HFF-Myc (cell line): Measurements from ENCODE around the gene DRAXIN.

Source experiments
- DNase-seq: peaks from one replicate; pipeline ENCODE4 v3.0.0-alpha.2; 2011; ENCODE audit warnings: low read depth; ENCODE audit errors: extremely low read depth
- H3K4me3 ChIP-seq: replicated peaks from 2 replicates; pipeline ENCODE4 v1.5.1; 2011; ENCODE audit warnings: low read depth, mild to moderate bottlenecking, control low read depth, low read length
- TF ChIP-seq, protein P1 (sequence below): IDR thresholded peaks from 2 replicates; pipeline ENCODE4 v1.5.1; 2012; ENCODE audit warnings: mild to moderate bottlenecking, low read depth, low read length, control low read depth; ENCODE audit errors: missing control alignments

The DRAXIN gene

GRCh38 chr1:11746795-11747487, 55.4 kb downstream of the DRAXIN start:
- no peak for DNase-seq
- TF ChIP-seq, protein P1, sequence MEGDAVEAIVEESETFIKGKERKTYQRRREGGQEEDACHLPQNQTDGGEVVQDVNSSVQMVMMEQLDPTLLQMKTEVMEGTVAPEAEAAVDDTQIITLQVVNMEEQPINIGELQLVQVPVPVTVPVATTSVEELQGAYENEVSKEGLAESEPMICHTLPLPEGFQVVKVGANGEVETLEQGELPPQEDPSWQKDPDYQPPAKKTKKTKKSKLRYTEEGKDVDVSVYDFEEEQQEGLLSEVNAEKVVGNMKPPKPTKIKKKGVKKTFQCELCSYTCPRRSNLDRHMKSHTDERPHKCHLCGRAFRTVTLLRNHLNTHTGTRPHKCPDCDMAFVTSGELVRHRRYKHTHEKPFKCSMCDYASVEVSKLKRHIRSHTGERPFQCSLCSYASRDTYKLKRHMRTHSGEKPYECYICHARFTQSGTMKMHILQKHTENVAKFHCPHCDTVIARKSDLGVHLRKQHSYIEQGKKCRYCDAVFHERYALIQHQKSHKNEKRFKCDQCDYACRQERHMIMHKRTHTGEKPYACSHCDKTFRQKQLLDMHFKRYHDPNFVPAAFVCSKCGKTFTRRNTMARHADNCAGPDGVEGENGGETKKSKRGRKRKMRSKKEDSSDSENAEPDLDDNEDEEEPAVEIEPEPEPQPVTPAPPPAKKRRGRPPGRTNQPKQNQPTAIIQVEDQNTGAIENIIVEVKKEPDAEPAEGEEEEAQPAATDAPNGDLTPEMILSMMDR: no peak
- H3K4me3 ChIP-seq: no peak overlapping the region

DNA sequence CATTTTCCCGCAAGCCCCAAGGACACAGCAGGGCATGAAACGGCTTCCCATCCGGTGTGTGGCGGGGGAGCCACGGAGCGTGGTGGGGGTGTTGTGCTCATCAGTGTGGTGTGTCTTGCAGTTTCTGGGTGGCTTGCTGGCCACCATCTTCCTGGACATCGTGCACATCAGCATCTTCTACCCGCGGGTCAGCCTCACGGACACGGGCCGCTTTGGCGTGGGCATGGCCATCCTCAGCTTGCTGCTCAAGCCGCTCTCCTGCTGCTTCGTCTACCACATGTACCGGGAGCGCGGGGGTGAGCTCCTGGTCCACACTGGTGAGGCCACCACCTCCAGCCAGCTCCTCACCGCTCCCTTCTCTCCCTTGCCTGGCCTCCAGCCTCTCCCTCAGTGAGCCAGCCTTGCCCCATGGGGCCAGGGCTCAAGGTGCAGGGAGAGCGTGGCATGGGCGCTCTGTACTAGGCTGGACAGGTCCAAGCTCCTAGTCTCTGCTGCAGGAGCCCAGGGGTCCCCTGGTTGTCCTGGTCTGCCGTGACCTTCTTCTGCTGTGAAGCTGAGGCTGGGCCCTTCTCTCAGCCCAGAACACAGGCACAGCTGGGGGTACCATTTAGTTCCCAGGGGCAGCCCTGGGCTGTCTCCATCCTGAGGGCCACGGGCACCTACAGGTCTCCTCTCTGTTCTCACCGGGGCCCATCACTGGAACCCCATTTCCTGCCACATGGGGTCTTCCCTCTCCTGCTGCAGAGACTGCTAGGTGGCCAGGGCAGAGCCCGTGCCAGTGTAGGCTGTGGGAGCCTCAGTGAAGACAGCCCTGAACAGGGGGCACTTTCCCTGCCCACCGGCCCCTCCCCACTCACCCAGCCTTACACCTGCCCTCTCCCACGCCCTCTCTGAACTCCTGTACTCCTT, 57.0 kb downstream of the DRAXIN start:
- no peak for DNase-seq

DNA sequence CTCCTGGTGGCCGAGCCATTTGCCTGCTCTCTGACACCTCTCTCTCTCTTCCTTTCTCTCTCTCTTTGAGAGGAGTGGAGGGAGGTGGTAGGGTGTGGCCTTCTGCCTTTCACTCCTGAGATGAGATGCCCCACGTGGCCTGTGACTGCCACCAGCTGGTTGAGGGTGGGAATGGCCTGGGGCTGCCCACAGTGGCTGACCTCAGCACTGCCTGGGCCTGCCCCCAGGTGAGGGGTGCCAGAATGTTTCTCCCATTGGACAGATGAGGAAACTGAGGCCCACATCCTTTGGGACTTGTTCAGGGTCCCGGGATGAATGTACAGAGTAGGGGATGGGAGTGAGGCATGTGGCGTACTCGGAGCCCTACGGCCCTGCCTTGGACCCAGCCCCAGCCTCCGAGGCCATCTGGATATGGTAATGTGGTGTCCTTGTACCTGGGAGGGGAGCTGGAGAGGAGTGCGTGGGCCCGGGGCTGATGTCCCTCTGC, 57.7 kb downstream of the DRAXIN start:
- TF ChIP-seq, protein P1: peak; percentile 12
- H3K4me3 ChIP-seq: no peak overlapping the region
- no peak for DNase-seq

More for the DNA sequence above, 57.0 kb downstream of the DRAXIN start:
- no peak overlapping the region for H3K4me3 ChIP-seq
- TF ChIP-seq, protein P1: no peak

- TF ChIP-seq, protein P1: no peak
- DNase-seq: no peak
- H3K4me3 ChIP-seq: no peak overlapping the region
Observed at GRCh38 chr1:11749996-11750395, 58.5 kb downstream of the DRAXIN start.

GRCh38 chr1:11751087-11751486, 59.6 kb downstream of the DRAXIN start:
- H3K4me3 ChIP-seq: no peak overlapping the region
- TF ChIP-seq, protein P1: no peak
- no peak for DNase-seq

DNA sequence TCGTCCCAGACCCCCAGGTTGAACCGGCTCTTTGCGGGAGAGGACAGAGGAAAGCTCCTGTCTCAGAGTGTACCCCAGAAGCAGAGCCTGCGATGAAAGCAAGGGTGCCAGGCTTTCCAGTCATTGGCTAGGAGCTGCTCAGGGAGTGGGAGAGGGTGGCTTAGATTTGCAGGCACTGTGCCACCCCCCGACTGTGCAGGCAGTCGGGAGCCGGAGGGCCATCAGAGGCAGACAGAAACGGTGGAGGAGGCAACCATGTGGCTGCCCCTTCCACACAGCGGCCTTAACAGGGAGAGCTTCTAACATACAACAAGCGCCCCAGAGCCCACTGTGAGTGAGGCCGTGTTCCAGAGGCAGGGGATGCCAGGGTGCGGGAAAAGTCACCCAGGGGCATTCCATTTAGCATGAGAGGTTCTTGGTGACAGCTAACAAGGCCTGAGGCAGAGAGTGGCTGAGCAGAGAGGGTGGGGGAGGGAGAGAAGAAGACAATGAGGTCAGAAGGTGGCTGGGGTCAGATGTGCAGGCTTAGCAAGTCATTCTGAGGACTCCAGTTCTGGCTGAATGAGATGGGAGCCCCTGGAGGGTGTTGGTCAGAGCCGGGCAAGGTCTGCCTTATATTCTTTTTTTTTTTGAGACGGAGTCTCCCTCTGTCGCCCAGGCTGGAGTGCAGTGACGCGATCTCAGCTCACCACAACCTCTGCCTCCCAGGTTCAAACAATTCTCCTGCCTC, 61.0 kb downstream of the DRAXIN start:
- DNase-seq: no peak

More for the DNA sequence above, 61.0 kb downstream of the DRAXIN start:
- no peak overlapping the region for H3K4me3 ChIP-seq
- TF ChIP-seq, protein P1: no peak
